HepG2 (cell line): ENCODE data around the gene RUVBL1.

Source experiments
- ATF2 ChIP-seq: sonication (generic); formaldehyde crosslinking; IDR thresholded peaks from 2 replicates; pipeline ENCODE4 v1.4.0; 2020; ENCODE audit warnings: missing genetic modification reagents
- ATF7-NPFF ChIP-seq: sonication (generic); formaldehyde crosslinking; IDR thresholded peaks from 2 replicates; pipeline ENCODE4 v1.8.1; 2023; ENCODE audit warnings: mild to moderate bottlenecking, low read depth, missing genetic modification reagents, moderate library complexity
- DPF2 ChIP-seq: sonication (generic); formaldehyde crosslinking; IDR thresholded peaks from 2 replicates; pipeline ENCODE4 v1.4.0; 2020; ENCODE audit warnings: mild to moderate bottlenecking, low read depth, missing genetic modification reagents, borderline replicate concordance
- EZH2 ChIP-seq: conservative IDR thresholded peaks from 2 replicates; pipeline ENCODE4 v1.6.1; 2012; ENCODE audit warnings: mild to moderate bottlenecking, low read depth, low read length, moderate library complexity
- GABPB1 ChIP-seq: IDR thresholded peaks from 2 replicates; pipeline ENCODE4 v1.6.1; 2016; ENCODE audit warnings: mild to moderate bottlenecking, missing genetic modification reagents, moderate library complexity, missing compliant biosample characterization
- HNRNPLL ChIP-seq: fragments of 200-400 bp; formaldehyde crosslinking; IDR thresholded peaks from 2 replicates; pipeline ENCODE4 v1.6.1; 2017; ENCODE audit warnings: mild to moderate bottlenecking, low read depth, low read length; ENCODE audit not compliant: poor library complexity, severe bottlenecking
- KDM6A ChIP-seq: IDR thresholded peaks from 2 replicates; pipeline ENCODE4 v1.6.1; 2016; ENCODE audit warnings: low read depth
- POLR2A ChIP-seq, 2 experiments: IDR thresholded peaks; 2 replicates each; pipeline ENCODE4 v1.6.1; 2011; ENCODE audit warnings: low read depth in 2 of 2, low read length in 2 of 2, mild to moderate bottlenecking in 1 of 2, moderate library complexity in 1 of 2; ENCODE audit not compliant: insufficient read depth in 1 of 2
- POLR2AphosphoS5 ChIP-seq: IDR thresholded peaks from 2 replicates; pipeline ENCODE4 v1.6.1; 2012; ENCODE audit warnings: low read depth, low read length
- SMAD1 ChIP-seq: sonication (generic); formaldehyde crosslinking; IDR thresholded peaks from 2 replicates; pipeline ENCODE4 v1.4.0; 2020; ENCODE audit warnings: missing genetic modification reagents, low read depth, mild to moderate bottlenecking, borderline replicate concordance
- TRIM24 ChIP-seq: sonication (generic); formaldehyde crosslinking; IDR thresholded peaks from 2 replicates; pipeline ENCODE4 v1.8.0; 2022; ENCODE audit warnings: mild to moderate bottlenecking, missing genetic modification reagents
- ZNF276 ChIP-seq: sonication (generic); formaldehyde crosslinking; IDR thresholded peaks from 2 replicates; pipeline ENCODE4 v1.4.0; 2020; ENCODE audit warnings: mild to moderate bottlenecking, low read depth, missing genetic modification reagents
- ZNF577 ChIP-seq: sonication (generic); formaldehyde crosslinking; IDR thresholded peaks from 2 replicates; pipeline ENCODE4 v1.4.0; 2020; ENCODE audit warnings: mild to moderate bottlenecking, low read depth, missing genetic modification reagents, borderline replicate concordance
- TF ChIP-seq, protein P1 (sequence below): sonication (generic); formaldehyde crosslinking; IDR thresholded peaks from 2 replicates; pipeline ENCODE4 v1.5.0; 2020; ENCODE audit warnings: mild to moderate bottlenecking, missing genetic modification reagents, moderate library complexity

DNA sequence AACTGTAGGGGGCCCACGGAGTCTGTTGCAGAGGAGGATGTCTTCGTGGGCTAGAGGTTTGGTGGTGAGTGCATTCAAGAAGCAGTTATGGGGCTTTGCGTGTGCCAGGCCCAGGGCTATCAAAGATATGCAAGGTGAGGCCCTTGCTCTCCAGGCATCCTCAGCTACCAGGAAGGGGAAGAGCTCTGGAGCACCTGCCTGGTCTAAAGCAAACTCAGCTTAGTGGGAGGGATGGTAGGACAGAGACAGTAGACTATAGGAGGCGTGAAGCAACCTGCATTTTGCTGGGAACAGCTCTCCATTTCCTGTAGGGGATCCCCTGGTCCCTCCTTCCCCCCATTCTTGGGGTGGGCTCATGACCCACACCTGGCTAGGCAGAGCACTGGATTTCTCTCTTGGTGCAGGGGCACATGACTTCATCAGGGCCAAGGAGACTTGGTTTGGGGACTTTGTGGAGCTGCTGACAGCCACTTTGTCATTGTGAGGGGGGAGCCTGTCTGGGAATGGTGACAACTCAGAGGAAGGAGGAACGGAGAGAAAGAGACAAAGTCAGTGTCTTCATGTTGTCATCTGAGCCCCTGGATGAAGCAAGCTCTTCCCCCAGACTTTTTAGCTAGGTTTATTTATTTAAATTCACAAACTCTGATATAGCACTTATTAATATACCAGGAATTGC lies 21.0 kb upstream of the RUVBL1 start:
- TF ChIP-seq ATF7-NPFF (CRISPR knock-in tag) (no peak), POLR2AphosphoS5 (no peak), ATF2 (CRISPR knock-in tag) (no peak), SMAD1 (CRISPR knock-in tag) (no peak), GABPB1 (CRISPR knock-in tag) (no peak), EZH2 (no peak), ZNF276 (CRISPR knock-in tag) (no peak), DPF2 (CRISPR knock-in tag) (no peak), HNRNPLL (no peak), ZNF577 (CRISPR knock-in tag) (no peak), POLR2A (IDR thresholded peaks at IDR 0.05; ENCODE audit: insufficient read depth in 1 of 2, low read depth in 2 of 2, low read length in 2 of 2) (no peak), TRIM24 (no peak), KDM6A (CRISPR knock-in tag) (no peak)
- TF ChIP-seq, protein P1, sequence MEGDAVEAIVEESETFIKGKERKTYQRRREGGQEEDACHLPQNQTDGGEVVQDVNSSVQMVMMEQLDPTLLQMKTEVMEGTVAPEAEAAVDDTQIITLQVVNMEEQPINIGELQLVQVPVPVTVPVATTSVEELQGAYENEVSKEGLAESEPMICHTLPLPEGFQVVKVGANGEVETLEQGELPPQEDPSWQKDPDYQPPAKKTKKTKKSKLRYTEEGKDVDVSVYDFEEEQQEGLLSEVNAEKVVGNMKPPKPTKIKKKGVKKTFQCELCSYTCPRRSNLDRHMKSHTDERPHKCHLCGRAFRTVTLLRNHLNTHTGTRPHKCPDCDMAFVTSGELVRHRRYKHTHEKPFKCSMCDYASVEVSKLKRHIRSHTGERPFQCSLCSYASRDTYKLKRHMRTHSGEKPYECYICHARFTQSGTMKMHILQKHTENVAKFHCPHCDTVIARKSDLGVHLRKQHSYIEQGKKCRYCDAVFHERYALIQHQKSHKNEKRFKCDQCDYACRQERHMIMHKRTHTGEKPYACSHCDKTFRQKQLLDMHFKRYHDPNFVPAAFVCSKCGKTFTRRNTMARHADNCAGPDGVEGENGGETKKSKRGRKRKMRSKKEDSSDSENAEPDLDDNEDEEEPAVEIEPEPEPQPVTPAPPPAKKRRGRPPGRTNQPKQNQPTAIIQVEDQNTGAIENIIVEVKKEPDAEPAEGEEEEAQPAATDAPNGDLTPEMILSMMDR (CRISPR knock-in tag): no peak
